H9 (cell line): Measurements from ENCODE around the gene RTF2. TPM values are rescaled to one million over a fixed set of nuclear protein-coding genes. Genes with fewer than 3 reads are reported as not detected.

ENCODE experiments used
- DNase-seq: peaks from one replicate; pipeline ENCODE4 v3.0.0-alpha.2; 2017
- H2AFZ ChIP-seq: one replicate; pipeline ENCODE4 v1.6.1; 2013; ENCODE audit warnings: mild to moderate bottlenecking, low read length, control low read depth, moderate library complexity
- H2AK5ac ChIP-seq: 2 replicates; pipeline ENCODE4 v1.6.1; 2013; ENCODE audit warnings: low read length, control low read depth, mixed read lengths; ENCODE audit not compliant: insufficient read length
- H2BK120ac ChIP-seq: one replicate; pipeline ENCODE4 v1.6.1; 2013; ENCODE audit warnings: low read depth, mild to moderate bottlenecking, low read length, control low read depth, inconsistent platforms; ENCODE audit not compliant: poor library complexity, severe bottlenecking
- H2BK12ac ChIP-seq: 2 replicates; pipeline ENCODE4 v1.6.1; 2013; ENCODE audit warnings: low read length, control low read depth, mixed read lengths, low read depth; ENCODE audit not compliant: insufficient read length
- H2BK15ac ChIP-seq: 2 replicates; pipeline ENCODE4 v1.6.1; 2013; ENCODE audit warnings: low read depth, low read length, control low read depth
- H2BK20ac ChIP-seq: one replicate; pipeline ENCODE4 v1.6.1; 2013; ENCODE audit warnings: low read depth, mild to moderate bottlenecking, low read length, control low read depth, inconsistent platforms; ENCODE audit not compliant: poor library complexity, severe bottlenecking
- H2BK5ac ChIP-seq: 2 replicates; pipeline ENCODE4 v1.6.1; 2013; ENCODE audit warnings: low read length, control low read depth, mixed read lengths; ENCODE audit not compliant: insufficient read length
- H3K14ac ChIP-seq: 2 replicates; pipeline ENCODE4 v1.6.1; 2013; ENCODE audit warnings: low read length, control low read depth; ENCODE audit not compliant: insufficient read depth
- H3K18ac ChIP-seq: 2 replicates; pipeline ENCODE4 v1.6.1; 2013; ENCODE audit warnings: low read depth, mild to moderate bottlenecking, mixed read lengths, low read length, control low read depth; ENCODE audit not compliant: insufficient read length
- H3K23ac ChIP-seq: 2 replicates; pipeline ENCODE4 v1.6.1; 2013; ENCODE audit warnings: low read length, control low read depth, mixed read lengths, low read depth; ENCODE audit not compliant: insufficient read length
- H3K23me2 ChIP-seq: 2 replicates; pipeline ENCODE4 v1.6.1; 2013; ENCODE audit warnings: low read depth, mild to moderate bottlenecking, mixed read lengths, low read length, control low read depth; ENCODE audit not compliant: insufficient read length, poor library complexity, severe bottlenecking
- H3K27ac ChIP-seq: 2 replicates; pipeline ENCODE4 v1.5.1; 2013; ENCODE audit warnings: low read length, control low read depth, mixed read lengths, low read depth; ENCODE audit not compliant: insufficient read length
- H3K27me3 ChIP-seq: 2 replicates; pipeline ENCODE4 v1.6.1; 2013; ENCODE audit warnings: low read length, control low read depth, inconsistent platforms; ENCODE audit not compliant: insufficient read depth
- H3K4ac ChIP-seq: 2 replicates; pipeline ENCODE4 v1.6.1; 2013; ENCODE audit warnings: low read depth, mild to moderate bottlenecking, control low read depth, inconsistent platforms, low read length, moderate library complexity
- H3K4me1 ChIP-seq: 2 replicates; pipeline ENCODE4 v1.6.1; 2013; ENCODE audit warnings: low read length, control low read depth, inconsistent platforms; ENCODE audit not compliant: insufficient read depth
- H3K4me2 ChIP-seq: 2 replicates; pipeline ENCODE4 v1.6.1; 2013; ENCODE audit warnings: low read length, control low read depth, mixed read lengths; ENCODE audit not compliant: insufficient read length, insufficient read depth
- H3K56ac ChIP-seq: 2 replicates; pipeline ENCODE4 v1.6.1; 2013; ENCODE audit warnings: low read depth, mild to moderate bottlenecking, mixed read lengths, low read length, control low read depth; ENCODE audit not compliant: insufficient read length
- H3K79me1 ChIP-seq: 2 replicates; pipeline ENCODE4 v1.6.1; 2013; ENCODE audit warnings: low read depth, mild to moderate bottlenecking, moderate library complexity, low read length, control low read depth, inconsistent platforms; ENCODE audit not compliant: insufficient read depth, poor library complexity, severe bottlenecking
- H3K79me2 ChIP-seq: 2 replicates; pipeline ENCODE4 v1.6.1; 2013; ENCODE audit warnings: low read length, control low read depth, inconsistent platforms; ENCODE audit not compliant: insufficient read depth
- H3K9ac ChIP-seq: 2 replicates; pipeline ENCODE4 v1.6.1; 2013; ENCODE audit warnings: low read length, control low read depth, mixed read lengths; ENCODE audit not compliant: insufficient read length; ENCODE audit errors: extremely low read depth
- H3K9me3 ChIP-seq: one replicate; pipeline ENCODE4 v1.6.1; 2013; ENCODE audit warnings: low read depth, low read length, inconsistent platforms; ENCODE audit not compliant: control insufficient read depth
- H3T11ph ChIP-seq: one replicate; pipeline ENCODE4 v1.6.1; 2013; ENCODE audit warnings: mild to moderate bottlenecking, low read length, control low read depth, inconsistent platforms
- H4K20me1 ChIP-seq: one replicate; pipeline ENCODE4 v1.6.1; 2013; ENCODE audit not compliant: control insufficient read depth, insufficient read length, insufficient read depth
- H4K5ac ChIP-seq: 2 replicates; pipeline ENCODE4 v1.6.1; 2013; ENCODE audit warnings: low read depth, mild to moderate bottlenecking, mixed read lengths, low read length, control low read depth; ENCODE audit not compliant: insufficient read length
- H4K8ac ChIP-seq: replicated peaks from 2 replicates; pipeline ENCODE4 v1.6.1; 2013; ENCODE audit warnings: low read length, control low read depth, mixed read lengths, low read depth; ENCODE audit not compliant: insufficient read length
- H4K91ac ChIP-seq: 2 replicates; pipeline ENCODE4 v1.6.1; 2013; ENCODE audit warnings: low read depth, mild to moderate bottlenecking, moderate library complexity, mixed read lengths, low read length, control low read depth; ENCODE audit not compliant: insufficient read length
- H3K27ac Mint-ChIP-seq, 3 experiments: 2 replicates in 2 of 3; 3 replicates in 1 of 3; pipeline ENCODE4 v1.8.0; 2020 to 2021; ENCODE audit warnings: mixed read lengths in 3 of 3, mild to moderate bottlenecking in 1 of 3, moderate library complexity in 1 of 3
- H3K27me3 Mint-ChIP-seq: 2 replicates; pipeline ENCODE4 v1.8.0; 2021; ENCODE audit warnings: low read depth, mild to moderate bottlenecking, moderate library complexity, mixed read lengths
- H3K36me3 Mint-ChIP-seq, 3 experiments: 2 replicates in 2 of 3; 3 replicates in 1 of 3; pipeline ENCODE4 v1.8.0; 2020 to 2021; ENCODE audit warnings: low read depth in 3 of 3, mixed read lengths in 3 of 3; ENCODE audit not compliant: insufficient read depth in 1 of 3
- H3K4me1 Mint-ChIP-seq, 2 experiments: 2 replicates each; pipeline ENCODE4 v1.8.0; 2020; ENCODE audit warnings: mixed read lengths in 2 of 2
- H3K4me3 Mint-ChIP-seq, 2 experiments: 2 replicates in 1 of 2; 3 replicates in 1 of 2; pipeline ENCODE4 v1.8.0; 2020 to 2021; ENCODE audit warnings: mild to moderate bottlenecking in 2 of 2, mixed read lengths in 2 of 2, moderate library complexity in 1 of 2
- H3K9me3 Mint-ChIP-seq, 2 experiments: 2 replicates in 1 of 2; 3 replicates in 1 of 2; pipeline ENCODE4 v1.8.0; 2020; ENCODE audit warnings: mild to moderate bottlenecking in 2 of 2, mixed read lengths in 2 of 2, moderate library complexity in 1 of 2
- CTCF ChIP-seq: fragments of 200-600 bp; sonication (generic); conservative IDR thresholded peaks from 3 replicates; pipeline ENCODE4 v1.8.0; 2021; ENCODE audit warnings: antibody characterized with exemption, mild to moderate bottlenecking
- WGBS: extraction: QIAGEN DNeasy Blood & Tissue Kit; methylation state at CpG from one replicate; pipeline ENCODE4 v1.1.7; 2013; ENCODE audit warnings: missing lambda C conversion rate, low lambda C conversion rate, mixed read lengths; ENCODE audit not compliant: insufficient read length; ENCODE audit errors: extremely low coverage; 5-methylcytosine and 5-hydroxymethylcytosine counted together
- total RNA-seq: library from RNA; stranded (reverse); gene quantifications from 2 replicates; pipeline ENCODE4 v1.2.1, GENCODE V29; 2021

RTF2 gene
- total RNA-seq, 1 experiment from 2014 or later: 62.6 TPM

- Histone ChIP-seq H3T11ph (no peak overlapping the region), H3K4me1 (no peaks in the 10 kb centered on the region), H2BK12ac (no peak overlapping the region), H3K9ac (no peak overlapping the region), H4K5ac (no peak overlapping the region), H3K9me3 (no peaks in the 10 kb centered on the region), H2BK15ac (no peak overlapping the region), H3K23ac (no peak overlapping the region), H4K8ac (no peak overlapping the region), H2AK5ac (no peak overlapping the region), H3K56ac (no peak overlapping the region), H3K23me2 (no peaks in the 10 kb centered on the region), H4K20me1 (no peaks in the 10 kb centered on the region), H3K79me2 (no peaks in the 10 kb centered on the region), H3K14ac (no peak overlapping the region), H2BK120ac (no peak overlapping the region), H3K18ac (no peak overlapping the region), H3K4ac (no peak overlapping the region), H4K91ac (no peak overlapping the region), H3K27ac (no peak overlapping the region), H2BK20ac (no peak overlapping the region), H3K27me3 (no peaks in the 10 kb centered on the region), H3K4me2 (no peak overlapping the region), H2BK5ac (no peak overlapping the region), H2AFZ (no peak overlapping the region), H3K79me1 (peaks cover 3% of the 10 kb centered on the region)
- no peak for DNase-seq
- no peaks in the 10 kb centered on the region for H3K9me3 Mint-ChIP-seq
- peaks cover 2 to 3% of the 10 kb centered on the region in 2 experiments; a peak in 2 of 4 replicates for H3K4me1 Mint-ChIP-seq
- H3K36me3 Mint-ChIP-seq: no peaks in the 10 kb centered on the region
- no CpG with 5 or more reads among the region's 3 CpGs for WGBS
- H3K4me3 Mint-ChIP-seq: no peak overlapping the region
- no peak overlapping the region for H3K27ac Mint-ChIP-seq
- H3K27me3 Mint-ChIP-seq: no peaks in the 10 kb centered on the region
- TF ChIP-seq CTCF: no peak
Measured at GRCh38 chr20:56506103-56506502, 37.7 kb downstream of the RTF2 start.
